GM23338 (cell line): Measurements from ENCODE around the gene C1QTNF4. TPM values are rescaled to one million over a fixed set of nuclear protein-coding genes. Genes with fewer than 3 reads are reported as not detected.
A peak's percentile ranks its signal among the peaks of the same experiment; 100 is the strongest.

Experiments used
- ATAC-seq: fragments of 200-7000 bp; cut with Tn5 transposase; 3 replicates; pipeline ENCODE4 v1.9.1; 2020
- DNase-seq: peaks from one replicate; pipeline ENCODE4 v3.0.0-alpha.2; 2015; ENCODE audit warnings: low spot score
- H2AFZ ChIP-seq: fragments of 200-600 bp; sonication (generic); 2 replicates; pipeline ENCODE4 v1.8.0; 2016; ENCODE audit warnings: antibody characterized with exemption, mild to moderate bottlenecking, moderate library complexity
- H3F3A ChIP-seq: fragments of 200-600 bp; sonication (generic); replicated peaks from 2 replicates; pipeline ENCODE4 v1.8.0; 2017; ENCODE audit warnings: antibody characterized with exemption, mixed run types, low read depth
- H3K27ac ChIP-seq: fragments of 200-600 bp; sonication (generic); 2 replicates; pipeline ENCODE4 v1.6.1; 2016; ENCODE audit warnings: low read depth
- H3K27me3 ChIP-seq: fragments of 200-600 bp; sonication (generic); 2 replicates; pipeline ENCODE4 v1.8.0; 2016; ENCODE audit warnings: mild to moderate bottlenecking, mixed run types, moderate library complexity; ENCODE audit not compliant: insufficient read depth
- H3K36me3 ChIP-seq: fragments of 200-600 bp; sonication (generic); 2 replicates; pipeline ENCODE4 v1.8.0; 2016; ENCODE audit warnings: mild to moderate bottlenecking; ENCODE audit not compliant: insufficient read depth
- H3K4me1 ChIP-seq: fragments of 200-600 bp; sonication (generic); 2 replicates; pipeline ENCODE4 v1.8.0; 2016; ENCODE audit warnings: mild to moderate bottlenecking, moderate library complexity; ENCODE audit not compliant: insufficient read depth
- H3K4me2 ChIP-seq: fragments of 200-600 bp; sonication (generic); 2 replicates; pipeline ENCODE4 v1.7.1; 2017; ENCODE audit warnings: mixed run types
- H3K4me3 ChIP-seq: fragments of 200-600 bp; sonication (generic); 2 replicates; pipeline ENCODE4 v1.6.1; 2016; ENCODE audit warnings: mixed run types
- H3K79me2 ChIP-seq: fragments of 200-600 bp; sonication (generic); replicated peaks from 2 replicates; pipeline ENCODE4 v1.8.0; 2017; ENCODE audit warnings: mild to moderate bottlenecking; ENCODE audit not compliant: insufficient read depth
- H3K9me2 ChIP-seq: fragments of 200-600 bp; sonication (generic); 2 replicates; pipeline ENCODE4 v1.8.0; 2017; ENCODE audit not compliant: insufficient read depth
- H4K20me1 ChIP-seq: fragments of 200-600 bp; sonication (generic); replicated peaks from 2 replicates; pipeline ENCODE4 v1.8.0; 2017; ENCODE audit warnings: mild to moderate bottlenecking; ENCODE audit not compliant: insufficient read depth
- H3K27ac Mint-ChIP-seq: 2 replicates; pipeline ENCODE4 v1.8.0; 2020; ENCODE audit warnings: inconsistent platforms, mild to moderate bottlenecking, moderate library complexity, mixed read lengths
- H3K27me3 Mint-ChIP-seq: 3 replicates; pipeline ENCODE4 v1.8.0; 2022; ENCODE audit warnings: low read depth, mild to moderate bottlenecking, moderate library complexity, mixed read lengths, inconsistent platforms; ENCODE audit not compliant: insufficient read depth, poor library complexity
- H3K36me3 Mint-ChIP-seq: 3 replicates; pipeline ENCODE4 v1.8.0; 2021; ENCODE audit warnings: low read depth, mild to moderate bottlenecking, inconsistent platforms, moderate library complexity, mixed read lengths
- H3K4me1 Mint-ChIP-seq: 3 replicates; pipeline ENCODE4 v1.8.0; 2020; ENCODE audit warnings: mild to moderate bottlenecking, inconsistent platforms, mixed read lengths
- H3K4me3 Mint-ChIP-seq: 3 replicates; pipeline ENCODE4 v1.8.0; 2021; ENCODE audit warnings: moderate library complexity, mild to moderate bottlenecking, inconsistent platforms, mixed read lengths
- H3K9me3 Mint-ChIP-seq: 3 replicates; pipeline ENCODE4 v1.8.0; 2020; ENCODE audit warnings: moderate library complexity, mild to moderate bottlenecking, inconsistent platforms, mixed read lengths
- CREB1 ChIP-seq: fragments of 250-450 bp; sonication (Bioruptor Pico); IDR thresholded peaks from 2 replicates; pipeline ENCODE4 v1.5.0; 2020; ENCODE audit warnings: low read depth, mild to moderate bottlenecking, moderate library complexity
- EZH2 ChIP-seq: fragments of 200-600 bp; sonication (generic); IDR thresholded peaks from one replicate; pipeline ENCODE4 v1.8.0; 2017; ENCODE audit warnings: antibody characterized with exemption, mild to moderate bottlenecking, low read depth; ENCODE audit not compliant: unreplicated experiment
- EZH2phosphoT487 ChIP-seq: fragments of 200-600 bp; sonication (generic); IDR thresholded peaks from one replicate; pipeline ENCODE4 v1.8.1; 2018; ENCODE audit warnings: antibody characterized with exemption; ENCODE audit not compliant: unreplicated experiment
- JUNB ChIP-seq: IDR thresholded peaks from one replicate; pipeline ENCODE4 v1.6.1; 2016; ENCODE audit warnings: antibody characterized with exemption; ENCODE audit not compliant: unreplicated experiment
- NANOG ChIP-seq: IDR thresholded peaks from 2 replicates; pipeline ENCODE4 v1.6.1; 2016; ENCODE audit warnings: antibody characterized with exemption, borderline replicate concordance
- POLR2AphosphoS5 ChIP-seq: IDR thresholded peaks from 2 replicates; pipeline ENCODE4 v1.6.1; 2016; ENCODE audit warnings: antibody characterized with exemption, low read depth
- STAT1 ChIP-seq: IDR thresholded peaks from one replicate; pipeline ENCODE4 v1.6.1; 2016; ENCODE audit warnings: antibody characterized with exemption; ENCODE audit not compliant: unreplicated experiment
- ZNF114 ChIP-seq: fragments of 250-450 bp; sonication (Bioruptor Pico); IDR thresholded peaks from 2 replicates; pipeline ENCODE4 v1.5.0; 2020; ENCODE audit warnings: mild to moderate bottlenecking, moderate library complexity
- ZNF331 ChIP-seq: fragments of 250-450 bp; sonication (Bioruptor Pico); IDR thresholded peaks from 2 replicates; pipeline ENCODE4 v1.5.0; 2020; ENCODE audit warnings: low read depth, mild to moderate bottlenecking, moderate library complexity
- polyA plus RNA-seq: library from polyadenylated mRNA; unstranded; fragments of >200 nt; fragmentation: Nextera tagmentation; extraction: Ambion mirVana; gene quantifications from 2 replicates; pipeline ENCODE4 v1.2.1, GENCODE V29; 2016
- total RNA-seq: library from RNA; depleted of rRNA; stranded (reverse); fragments of >200 nt; shearing (Covaris generic); gene quantifications from 2 replicates; pipeline ENCODE4 v1.2.3, GENCODE V29; 2014
- TF ChIP-seq, protein P1 (sequence below), 2 experiments: fragments of 200-600 bp in 1 of 2; sonication (generic) in 1 of 2; conservative IDR thresholded peaks; 2 replicates each; pipeline versions ENCODE4 v1.5.1 to v1.6.1; 2016 to 2017; ENCODE audit warnings: antibody characterized with exemption in 2 of 2, low read depth in 2 of 2, mild to moderate bottlenecking in 2 of 2, moderate library complexity in 1 of 2
- TF ChIP-seq, protein P2 (sequence below): IDR thresholded peaks from one replicate; pipeline ENCODE4 v1.6.1; 2018; ENCODE audit warnings: antibody characterized with exemption; ENCODE audit not compliant: unreplicated experiment
- TF ChIP-seq, protein P3 (sequence below): IDR thresholded peaks from 2 replicates; pipeline ENCODE4 v1.6.1; 2016; ENCODE audit warnings: antibody characterized with exemption

Gene C1QTNF4
- total and polyA plus RNA-seq, 2 experiments from 2014 or later: 5.2 to 6.6 TPM

GRCh38 chr11:47616726-47617416 is 22.7 kb upstream of the C1QTNF4 start (continued):
- TF ChIP-seq, protein P1, sequence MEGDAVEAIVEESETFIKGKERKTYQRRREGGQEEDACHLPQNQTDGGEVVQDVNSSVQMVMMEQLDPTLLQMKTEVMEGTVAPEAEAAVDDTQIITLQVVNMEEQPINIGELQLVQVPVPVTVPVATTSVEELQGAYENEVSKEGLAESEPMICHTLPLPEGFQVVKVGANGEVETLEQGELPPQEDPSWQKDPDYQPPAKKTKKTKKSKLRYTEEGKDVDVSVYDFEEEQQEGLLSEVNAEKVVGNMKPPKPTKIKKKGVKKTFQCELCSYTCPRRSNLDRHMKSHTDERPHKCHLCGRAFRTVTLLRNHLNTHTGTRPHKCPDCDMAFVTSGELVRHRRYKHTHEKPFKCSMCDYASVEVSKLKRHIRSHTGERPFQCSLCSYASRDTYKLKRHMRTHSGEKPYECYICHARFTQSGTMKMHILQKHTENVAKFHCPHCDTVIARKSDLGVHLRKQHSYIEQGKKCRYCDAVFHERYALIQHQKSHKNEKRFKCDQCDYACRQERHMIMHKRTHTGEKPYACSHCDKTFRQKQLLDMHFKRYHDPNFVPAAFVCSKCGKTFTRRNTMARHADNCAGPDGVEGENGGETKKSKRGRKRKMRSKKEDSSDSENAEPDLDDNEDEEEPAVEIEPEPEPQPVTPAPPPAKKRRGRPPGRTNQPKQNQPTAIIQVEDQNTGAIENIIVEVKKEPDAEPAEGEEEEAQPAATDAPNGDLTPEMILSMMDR (conservative IDR thresholded peaks at IDR 0.05; ENCODE audit: low read depth in 2 of 2): peak; percentile 84 to 88
- TF ChIP-seq, protein P2, sequence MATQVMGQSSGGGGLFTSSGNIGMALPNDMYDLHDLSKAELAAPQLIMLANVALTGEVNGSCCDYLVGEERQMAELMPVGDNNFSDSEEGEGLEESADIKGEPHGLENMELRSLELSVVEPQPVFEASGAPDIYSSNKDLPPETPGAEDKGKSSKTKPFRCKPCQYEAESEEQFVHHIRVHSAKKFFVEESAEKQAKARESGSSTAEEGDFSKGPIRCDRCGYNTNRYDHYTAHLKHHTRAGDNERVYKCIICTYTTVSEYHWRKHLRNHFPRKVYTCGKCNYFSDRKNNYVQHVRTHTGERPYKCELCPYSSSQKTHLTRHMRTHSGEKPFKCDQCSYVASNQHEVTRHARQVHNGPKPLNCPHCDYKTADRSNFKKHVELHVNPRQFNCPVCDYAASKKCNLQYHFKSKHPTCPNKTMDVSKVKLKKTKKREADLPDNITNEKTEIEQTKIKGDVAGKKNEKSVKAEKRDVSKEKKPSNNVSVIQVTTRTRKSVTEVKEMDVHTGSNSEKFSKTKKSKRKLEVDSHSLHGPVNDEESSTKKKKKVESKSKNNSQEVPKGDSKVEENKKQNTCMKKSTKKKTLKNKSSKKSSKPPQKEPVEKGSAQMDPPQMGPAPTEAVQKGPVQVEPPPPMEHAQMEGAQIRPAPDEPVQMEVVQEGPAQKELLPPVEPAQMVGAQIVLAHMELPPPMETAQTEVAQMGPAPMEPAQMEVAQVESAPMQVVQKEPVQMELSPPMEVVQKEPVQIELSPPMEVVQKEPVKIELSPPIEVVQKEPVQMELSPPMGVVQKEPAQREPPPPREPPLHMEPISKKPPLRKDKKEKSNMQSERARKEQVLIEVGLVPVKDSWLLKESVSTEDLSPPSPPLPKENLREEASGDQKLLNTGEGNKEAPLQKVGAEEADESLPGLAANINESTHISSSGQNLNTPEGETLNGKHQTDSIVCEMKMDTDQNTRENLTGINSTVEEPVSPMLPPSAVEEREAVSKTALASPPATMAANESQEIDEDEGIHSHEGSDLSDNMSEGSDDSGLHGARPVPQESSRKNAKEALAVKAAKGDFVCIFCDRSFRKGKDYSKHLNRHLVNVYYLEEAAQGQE: no peak
- no peak for TF ChIP-seq CREB1
- no peak for TF ChIP-seq STAT1
- TF ChIP-seq EZH2phosphoT487: no peak

DNA sequence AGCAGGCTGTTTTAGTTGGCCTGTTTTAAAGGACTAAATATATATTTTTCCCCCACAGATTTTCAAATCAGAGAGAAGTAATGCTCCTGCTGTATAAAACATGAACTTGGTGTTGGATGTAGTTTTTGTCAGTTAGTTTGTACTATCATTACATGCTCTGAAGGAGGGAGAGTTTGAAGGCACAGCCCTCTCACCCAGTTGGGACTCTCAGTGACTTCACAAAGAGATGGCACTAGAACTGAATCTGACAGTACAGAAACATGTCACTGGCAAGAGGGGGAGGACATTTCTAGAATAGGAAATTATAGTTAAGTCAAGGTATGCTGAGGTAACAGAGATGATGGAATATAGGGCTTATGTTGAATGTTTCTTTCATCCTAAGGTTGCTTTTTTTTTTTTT is 21.0 kb upstream of the C1QTNF4 start:
- no peak overlapping the region for H3K27ac ChIP-seq
- H3K4me2 ChIP-seq: no peak overlapping the region
- Mint-ChIP-seq H3K4me1 (no peaks in the 10 kb centered on the region), H3K4me3 (no peak overlapping the region), H3K27me3 (peaks cover 4% of the 10 kb centered on the region), H3K36me3 (peaks cover 12% of the 10 kb centered on the region; the same call in 2 of the 3 replicates), H3K27ac (no peak overlapping the region), H3K9me3 (no peaks in the 10 kb centered on the region)
- H3K79me2 ChIP-seq: no peaks in the 10 kb centered on the region
- ATAC-seq (no peak), DNase-seq (no peak)
- H4K20me1 ChIP-seq: peaks cover 7% of the 10 kb centered on the region
- H3K27me3 ChIP-seq: no peaks in the 10 kb centered on the region
- no peak overlapping the region for H2AFZ ChIP-seq
- H3K4me3 ChIP-seq: no peak overlapping the region
- peaks cover 4% of the 10 kb centered on the region for H3K36me3 ChIP-seq
- H3F3A ChIP-seq: peaks cover 7% of the 10 kb centered on the region; the same call in 1 of the 2 replicates
- no peaks in the 10 kb centered on the region for H3K4me1 ChIP-seq
- H3K9me2 ChIP-seq: no peaks in the 10 kb centered on the region
- TF ChIP-seq ZNF114 (CRISPR knock-in tag): no peak
- TF ChIP-seq JUNB: no peak
- no peak for TF ChIP-seq EZH2phosphoT487
- no peak for TF ChIP-seq NANOG
- TF ChIP-seq POLR2AphosphoS5: no peak
- no peak for TF ChIP-seq STAT1
- TF ChIP-seq, protein P2: no peak
- TF ChIP-seq, protein P3, sequence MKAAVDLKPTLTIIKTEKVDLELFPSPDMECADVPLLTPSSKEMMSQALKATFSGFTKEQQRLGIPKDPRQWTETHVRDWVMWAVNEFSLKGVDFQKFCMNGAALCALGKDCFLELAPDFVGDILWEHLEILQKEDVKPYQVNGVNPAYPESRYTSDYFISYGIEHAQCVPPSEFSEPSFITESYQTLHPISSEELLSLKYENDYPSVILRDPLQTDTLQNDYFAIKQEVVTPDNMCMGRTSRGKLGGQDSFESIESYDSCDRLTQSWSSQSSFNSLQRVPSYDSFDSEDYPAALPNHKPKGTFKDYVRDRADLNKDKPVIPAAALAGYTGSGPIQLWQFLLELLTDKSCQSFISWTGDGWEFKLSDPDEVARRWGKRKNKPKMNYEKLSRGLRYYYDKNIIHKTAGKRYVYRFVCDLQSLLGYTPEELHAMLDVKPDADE: no peak
- no peak for TF ChIP-seq ZNF331 (CRISPR knock-in tag)
- TF ChIP-seq EZH2: no peak
